Caco-2 (cell line): ENCODE data around the gene RAB6B. TPM values are rescaled to one million over a fixed set of nuclear protein-coding genes. Genes with fewer than 3 reads are reported as not detected.

ENCODE experiments used
- BruUV-seq: library from RNA; stranded (reverse); fragments of 400-500 nt; replicated peaks from 2 replicates; lab custom pipeline; 2021; lab: Mats Ljungman, UMichigan
- CTCF ChIA-PET: fragments of 300-600 bp; sonication (Branson Sonifier 250); formaldehyde crosslinking; loops from one replicate; lab custom pipeline; 2022; ENCODE audit warnings: antibody characterized with exemption; lab: Charles Lee
- POLR2A ChIA-PET: fragments of 300-600 bp; sonication (Branson Sonifier 250); formaldehyde crosslinking; loops from one replicate; lab custom pipeline; 2022; ENCODE audit warnings: antibody characterized with exemption; lab: Charles Lee
- DNase-seq, 2 experiments: peaks; one replicate each; pipeline versions ENCODE4 v3.0.0 to v3.0.0-alpha.2; 2020 to 2022
- H3K27me3 ChIP-seq: replicated peaks from 2 replicates; pipeline ENCODE4 v1.6.0; 2011; ENCODE audit warnings: low read length; ENCODE audit not compliant: control insufficient read depth, insufficient read depth
- H3K36me3 ChIP-seq: 2 replicates; pipeline ENCODE4 v1.5.1; 2011; ENCODE audit warnings: low read length; ENCODE audit not compliant: control insufficient read depth, insufficient read depth
- H3K4me1 ChIP-seq: fragments of 250-450 bp; sonication (Bioruptor Pico); 2 replicates; pipeline ENCODE4 v1.5.1; 2020; ENCODE audit warnings: mild to moderate bottlenecking
- H3K4me3 ChIP-seq: 2 replicates; pipeline ENCODE4 v1.5.1; 2011; ENCODE audit warnings: low read depth, mild to moderate bottlenecking, control low read depth, low read length
- H3K9me3 ChIP-seq: fragments of 250-450 bp; sonication (Bioruptor Pico); 2 replicates; pipeline ENCODE4 v1.5.1; 2020; ENCODE audit warnings: mild to moderate bottlenecking, moderate library complexity
- H3K27ac Mint-ChIP-seq: one replicate; pipeline ENCODE4 v1.8.0; 2022; ENCODE audit warnings: mixed read lengths; ENCODE audit not compliant: unreplicated experiment
- H3K27me3 Mint-ChIP-seq: one replicate; pipeline ENCODE4 v1.8.0; 2022; ENCODE audit warnings: mixed read lengths; ENCODE audit not compliant: insufficient read depth, unreplicated experiment
- H3K36me3 Mint-ChIP-seq: one replicate; pipeline ENCODE4 v1.8.0; 2022; ENCODE audit warnings: mild to moderate bottlenecking, mixed read lengths; ENCODE audit not compliant: insufficient read depth, unreplicated experiment
- H3K4me1 Mint-ChIP-seq: one replicate; pipeline ENCODE4 v1.8.0; 2022; ENCODE audit warnings: low read depth, mixed read lengths; ENCODE audit not compliant: unreplicated experiment
- H3K4me3 Mint-ChIP-seq: one replicate; pipeline ENCODE4 v1.8.0; 2022; ENCODE audit warnings: mild to moderate bottlenecking, moderate library complexity, mixed read lengths; ENCODE audit not compliant: unreplicated experiment
- H3K9me3 Mint-ChIP-seq: one replicate; pipeline ENCODE4 v1.8.0; 2022; ENCODE audit warnings: mixed read lengths; ENCODE audit not compliant: unreplicated experiment
- intact Hi-C: fragments of 100-400 bp; cut with micrococcal nuclease; formaldehyde crosslinking; loops from one replicate; pipeline ENCODE4 v1.10.0; 2022; ENCODE audit not compliant: unreplicated experiment
- total RNA-seq: library from RNA; stranded (reverse); gene quantifications from 2 replicates; pipeline ENCODE4 v1.2.3, GENCODE V29; 2022
- TF ChIP-seq, protein P1 (sequence below), 2 experiments: fragments of 200-600 bp in 1 of 2; IDR thresholded peaks; 1 replicate in 1 of 2; 2 replicates in 1 of 2; pipeline versions ENCODE4 v1.5.1 to v1.8.0; 2011 to 2022; ENCODE audit warnings: antibody characterized with exemption in 1 of 2, control low read depth in 1 of 2, inconsistent platforms in 1 of 2, low read depth in 1 of 2, low read length in 1 of 2, mild to moderate bottlenecking in 1 of 2, moderate library complexity in 1 of 2; ENCODE audit not compliant: insufficient read depth in 1 of 2, severe bottlenecking in 1 of 2, unreplicated experiment in 1 of 2

The RAB6B gene
- total RNA-seq, 1 experiment from 2014 or later = 3.2 TPM

DNA sequence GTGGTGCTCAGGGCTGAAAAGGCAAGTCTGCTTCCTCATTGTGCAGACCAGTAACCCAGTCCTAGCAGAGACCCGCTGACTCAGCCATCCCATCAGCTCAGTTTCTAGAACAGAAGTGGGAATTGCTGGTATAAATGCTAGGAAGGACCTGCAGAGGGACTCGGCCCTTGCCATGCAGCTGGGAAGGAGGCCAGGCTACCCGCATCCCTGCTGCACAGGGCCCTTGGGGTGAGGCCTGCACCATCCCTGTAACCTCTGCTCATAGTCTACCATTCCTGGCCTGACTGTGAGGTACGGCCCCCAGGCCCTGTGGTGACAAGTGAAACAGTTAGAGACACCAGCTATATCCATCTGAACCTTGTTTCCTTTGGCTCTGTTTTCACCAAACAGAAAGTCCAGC, 23.5 kb downstream of the RAB6B start:
- intact Hi-C loops = no loop called here
- Mint-ChIP-seq H3K9me3 (no peaks in the 10 kb centered on the region), H3K4me1 (no peaks in the 10 kb centered on the region), H3K27ac (no peak overlapping the region), H3K36me3 (no peaks in the 10 kb centered on the region), H3K27me3 (peaks cover 2% of the 10 kb centered on the region), H3K4me3 (no peak overlapping the region)
- no peaks in the 10 kb centered on the region for H3K9me3 ChIP-seq
- no peak for DNase-seq
- TF ChIP-seq, protein P1, sequence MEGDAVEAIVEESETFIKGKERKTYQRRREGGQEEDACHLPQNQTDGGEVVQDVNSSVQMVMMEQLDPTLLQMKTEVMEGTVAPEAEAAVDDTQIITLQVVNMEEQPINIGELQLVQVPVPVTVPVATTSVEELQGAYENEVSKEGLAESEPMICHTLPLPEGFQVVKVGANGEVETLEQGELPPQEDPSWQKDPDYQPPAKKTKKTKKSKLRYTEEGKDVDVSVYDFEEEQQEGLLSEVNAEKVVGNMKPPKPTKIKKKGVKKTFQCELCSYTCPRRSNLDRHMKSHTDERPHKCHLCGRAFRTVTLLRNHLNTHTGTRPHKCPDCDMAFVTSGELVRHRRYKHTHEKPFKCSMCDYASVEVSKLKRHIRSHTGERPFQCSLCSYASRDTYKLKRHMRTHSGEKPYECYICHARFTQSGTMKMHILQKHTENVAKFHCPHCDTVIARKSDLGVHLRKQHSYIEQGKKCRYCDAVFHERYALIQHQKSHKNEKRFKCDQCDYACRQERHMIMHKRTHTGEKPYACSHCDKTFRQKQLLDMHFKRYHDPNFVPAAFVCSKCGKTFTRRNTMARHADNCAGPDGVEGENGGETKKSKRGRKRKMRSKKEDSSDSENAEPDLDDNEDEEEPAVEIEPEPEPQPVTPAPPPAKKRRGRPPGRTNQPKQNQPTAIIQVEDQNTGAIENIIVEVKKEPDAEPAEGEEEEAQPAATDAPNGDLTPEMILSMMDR (IDR thresholded peaks at IDR 0.05; ENCODE audit: insufficient read depth in 1 of 2, low read depth in 1 of 2, low read length in 1 of 2, severe bottlenecking in 1 of 2, unreplicated experiment in 1 of 2) = no peak
- H3K4me1 ChIP-seq = no peaks in the 10 kb centered on the region
- POLR2A ChIA-PET = no interaction called here
- no peaks in the 10 kb centered on the region; the same call in 1 of the 2 replicates for H3K27me3 ChIP-seq
- H3K36me3 ChIP-seq = no peaks in the 10 kb centered on the region
- no TSS peak for BruUV-seq
- no peak overlapping the region for H3K4me3 ChIP-seq
- CTCF ChIA-PET = no interaction called here

DNA sequence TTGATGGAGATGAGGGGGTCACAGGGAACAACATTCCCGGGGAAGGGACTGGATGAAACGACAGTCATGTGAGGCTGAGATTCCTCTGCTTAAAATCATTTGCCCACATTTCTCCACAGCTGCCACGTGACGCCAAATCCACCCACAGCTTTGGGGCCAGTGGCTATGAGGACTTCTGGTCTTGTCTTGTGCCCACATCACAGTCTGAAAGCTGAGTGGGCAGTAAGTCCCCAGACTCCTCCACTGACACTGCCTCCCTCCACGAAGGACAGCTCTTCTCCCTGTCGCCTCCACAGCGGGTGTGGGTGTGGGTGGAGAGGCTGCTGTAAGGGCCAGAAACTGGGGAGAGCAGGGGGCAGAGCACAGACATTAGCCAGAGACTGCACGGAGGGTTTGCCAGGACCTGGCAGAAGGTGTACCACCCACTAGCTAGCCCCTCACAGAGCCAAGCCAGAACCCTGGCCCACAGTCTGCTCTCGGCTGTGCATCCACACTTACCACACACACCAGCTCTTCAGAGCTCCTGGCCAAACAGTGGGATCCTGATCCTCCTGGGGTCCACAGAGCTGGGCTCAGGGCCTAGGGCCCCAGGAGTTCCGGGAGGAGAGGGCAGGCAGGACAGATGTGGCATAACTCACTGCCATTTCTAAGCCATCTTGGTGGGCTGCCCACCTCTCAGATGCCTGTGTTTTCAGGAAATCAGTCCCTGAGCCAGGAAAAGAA, 24.2 kb downstream of the RAB6B start:
- POLR2A ChIA-PET = no interaction called here
- H3K4me3 Mint-ChIP-seq = no peak overlapping the region
- H3K4me1 ChIP-seq = no peaks in the 10 kb centered on the region
- intact Hi-C loops = no loop called here
- peaks cover 2% of the 10 kb centered on the region for H3K27me3 Mint-ChIP-seq
- no peaks in the 10 kb centered on the region for H3K36me3 ChIP-seq
- no peak for DNase-seq
- H3K4me1 Mint-ChIP-seq = no peaks in the 10 kb centered on the region
- H3K4me3 ChIP-seq = no peak overlapping the region
- H3K27ac Mint-ChIP-seq = no peak overlapping the region
- H3K36me3 Mint-ChIP-seq = no peaks in the 10 kb centered on the region
- no peaks in the 10 kb centered on the region for H3K9me3 ChIP-seq
- H3K9me3 Mint-ChIP-seq = no peaks in the 10 kb centered on the region
- BruUV-seq = no TSS peak
- TF ChIP-seq, protein P1 (IDR thresholded peaks at IDR 0.05; ENCODE audit: insufficient read depth in 1 of 2, low read depth in 1 of 2, low read length in 1 of 2, severe bottlenecking in 1 of 2, unreplicated experiment in 1 of 2) = no peak
- H3K27me3 ChIP-seq = no peaks in the 10 kb centered on the region; the same call in 1 of the 2 replicates
- CTCF ChIA-PET = no interaction called here

DNA sequence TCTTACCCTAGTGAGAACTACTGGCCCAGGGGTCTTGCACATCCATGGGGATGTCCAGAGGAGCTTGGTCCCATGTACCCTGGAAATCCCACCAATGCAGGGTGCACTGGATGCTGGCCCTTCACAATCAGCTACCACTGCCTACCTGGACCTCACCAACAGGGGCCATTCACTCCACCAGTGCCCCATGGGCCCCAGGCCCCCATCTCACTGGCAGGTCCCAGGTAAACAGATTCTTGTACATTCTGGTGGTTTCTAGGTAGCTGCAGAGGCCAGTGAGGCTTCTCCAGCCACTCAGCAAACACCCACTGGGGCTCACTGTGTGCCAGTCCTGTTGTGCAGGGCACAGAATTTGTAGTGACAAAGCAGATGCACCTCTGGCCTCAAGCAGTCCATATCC, 24.9 kb downstream of the RAB6B start:
- no peak overlapping the region for H3K4me3 ChIP-seq
- no peaks in the 10 kb centered on the region; the same call in 1 of the 2 replicates for H3K27me3 ChIP-seq
- ChIA-PET CTCF (no interaction called here), POLR2A (no interaction called here)
- no peaks in the 10 kb centered on the region for H3K9me3 ChIP-seq
- Mint-ChIP-seq H3K36me3 (no peaks in the 10 kb centered on the region), H3K4me1 (no peaks in the 10 kb centered on the region), H3K27ac (no peak overlapping the region), H3K9me3 (no peaks in the 10 kb centered on the region), H3K27me3 (peaks cover 2% of the 10 kb centered on the region), H3K4me3 (no peak overlapping the region)
- no TSS peak for BruUV-seq
- intact Hi-C loops = no loop called here
- H3K4me1 ChIP-seq = no peaks in the 10 kb centered on the region
- TF ChIP-seq, protein P1 (IDR thresholded peaks at IDR 0.05; ENCODE audit: insufficient read depth in 1 of 2, low read depth in 1 of 2, low read length in 1 of 2, severe bottlenecking in 1 of 2, unreplicated experiment in 1 of 2) = no peak
- no peak for DNase-seq
- H3K36me3 ChIP-seq = no peaks in the 10 kb centered on the region
